Upper lobe of left lung (tissue), 6 donors: ENCODE data around the gene TMEM182. TPM values are rescaled to one million over a fixed set of nuclear protein-coding genes. Genes with fewer than 3 reads are reported as not detected.
A peak's percentile ranks its signal among the peaks of the same experiment; 100 is the strongest.

Source experiments
- ATAC-seq, 2 donors: fragments of 200-7000 bp; cut with Tn5 transposase; one replicate each; pipeline ENCODE4 v1.9.1; 2022; ENCODE audit warnings: mild to moderate bottlenecking in 2 of 2, moderate library complexity in 2 of 2; ENCODE audit not compliant: low FRiP score in 2 of 2
- DNase-seq, 2 donors: peaks; one replicate each; pipeline ENCODE4 v3.0.0-alpha.2; 2019 to 2020
- H3K27ac ChIP-seq, 4 donors: fragments of 200-600 bp; sonication (generic); one replicate each; pipeline ENCODE4 v1.5.1; 2016 to 2019
- H3K27me3 ChIP-seq, 4 donors: fragments of 200-600 bp; sonication (generic); one replicate each; pipeline ENCODE4 v1.5.1; 2017 to 2019
- H3K36me3 ChIP-seq, 4 donors: fragments of 200-600 bp; sonication (generic); one replicate each; pipeline ENCODE4 v1.5.1; 2016 to 2019
- H3K4me1 ChIP-seq, 4 donors: fragments of 200-600 bp; sonication (generic); one replicate each; pipeline ENCODE4 v1.5.1; 2018 to 2019
- H3K4me3 ChIP-seq, 4 donors: fragments of 200-600 bp; sonication (generic); one replicate each; pipeline ENCODE4 v1.5.1; 2017 to 2019; ENCODE audit warnings: mild to moderate bottlenecking in 2 of 4, moderate library complexity in 1 of 4
- H3K9me3 ChIP-seq, 4 donors: fragments of 200-600 bp; sonication (generic); one replicate each; pipeline ENCODE4 v1.5.1; 2018 to 2019
- EP300 ChIP-seq, 4 donors: sonication (generic); formaldehyde crosslinking; IDR thresholded peaks; one replicate each; pipeline ENCODE4 v1.5.1; 2017; ENCODE audit warnings: antibody characterized with exemption in 4 of 4, control low read depth in 2 of 4
- POLR2A ChIP-seq, 4 donors: fragments of 450-650 bp; IDR thresholded peaks; one replicate each; pipeline ENCODE4 v1.5.1; 2016 to 2017; ENCODE audit warnings: antibody characterized with exemption in 4 of 4, mild to moderate bottlenecking in 2 of 4
- POLR2AphosphoS5 ChIP-seq, 2 donors: sonication (generic); formaldehyde crosslinking; IDR thresholded peaks; one replicate each; pipeline ENCODE4 v1.5.1; 2017; ENCODE audit warnings: antibody characterized with exemption in 2 of 2
- WGBS, 2 donors: methylation state at CpG; one replicate each; pipeline ENCODE4 v1.1.5; 2017 to 2018; 5-methylcytosine and 5-hydroxymethylcytosine counted together
- total RNA-seq, 6 donors: library from RNA; depleted of rRNA in 4 of 6; stranded (reverse); fragments of >200 nt in 4 of 6; gene quantifications; one replicate each; pipeline versions ENCODE4 v1.1.0 to v1.2.1, GENCODE V29; 2016 to 2021
- TF ChIP-seq, protein P1 (sequence below), 6 experiments: fragments of 450-650 bp in 4 of 6; fragments of 200-600 bp in 2 of 6; sonication (generic) in 2 of 6; IDR thresholded peaks; one replicate each; pipeline ENCODE4 v1.5.1; 2016 to 2019; ENCODE audit warnings: antibody characterized with exemption in 6 of 6
- donor health status: DM: no; HTN: no; CAD: no; lungs with moderate emphysema.
- donor health status: DM: no; HTN: yes; CAD: no; lungs with severe emphysema.

Gene TMEM182, protein sequence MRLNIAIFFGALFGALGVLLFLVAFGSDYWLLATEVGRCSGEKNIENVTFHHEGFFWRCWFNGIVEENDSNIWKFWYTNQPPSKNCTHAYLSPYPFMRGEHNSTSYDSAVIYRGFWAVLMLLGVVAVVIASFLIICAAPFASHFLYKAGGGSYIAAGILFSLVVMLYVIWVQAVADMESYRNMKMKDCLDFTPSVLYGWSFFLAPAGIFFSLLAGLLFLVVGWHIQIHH
- total RNA-seq = 1 to 10 TPM in 4 of 6 donors, not detected in 2; 1.7 to 5.6 (median 2.7) TPM

DNA sequence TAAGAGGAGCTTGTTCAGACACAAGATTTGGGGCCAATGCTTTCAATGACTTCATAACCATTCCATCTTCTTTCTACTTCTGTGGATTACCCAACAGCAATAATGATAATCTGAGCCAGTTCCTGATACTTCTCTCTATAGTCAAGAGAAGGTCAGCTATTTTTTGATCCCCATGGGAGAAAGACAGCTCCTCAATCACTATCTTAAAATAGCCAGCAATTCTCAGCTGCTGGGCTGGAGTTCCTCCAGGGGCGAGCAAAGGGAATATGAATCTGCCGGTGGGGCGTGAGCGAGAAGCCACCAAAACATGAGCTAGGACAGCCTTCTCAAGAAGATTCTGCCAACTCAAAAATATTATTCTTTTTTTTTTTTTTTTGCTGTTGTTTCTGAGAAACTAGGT is at the start of gene TMEM182:
Gene TMEM182 (plus strand): TSS at position 269 of the 400 bp plus-strand sequence. CDS start 187 bp downstream, outside the sequence.
- no peak within 1 kb of the TSS for H3K27ac ChIP-seq
- no peak for DNase-seq
- ATAC-seq = no peak
- no peak within 1 kb of the TSS for H3K4me3 ChIP-seq
- TF ChIP-seq EP300 (IDR thresholded peaks at IDR 0.05) (no peak), POLR2AphosphoS5 (IDR thresholded peaks at IDR 0.05) (no peak), POLR2A (IDR thresholded peaks at IDR 0.05) (no peak)
- TF ChIP-seq, protein P1, sequence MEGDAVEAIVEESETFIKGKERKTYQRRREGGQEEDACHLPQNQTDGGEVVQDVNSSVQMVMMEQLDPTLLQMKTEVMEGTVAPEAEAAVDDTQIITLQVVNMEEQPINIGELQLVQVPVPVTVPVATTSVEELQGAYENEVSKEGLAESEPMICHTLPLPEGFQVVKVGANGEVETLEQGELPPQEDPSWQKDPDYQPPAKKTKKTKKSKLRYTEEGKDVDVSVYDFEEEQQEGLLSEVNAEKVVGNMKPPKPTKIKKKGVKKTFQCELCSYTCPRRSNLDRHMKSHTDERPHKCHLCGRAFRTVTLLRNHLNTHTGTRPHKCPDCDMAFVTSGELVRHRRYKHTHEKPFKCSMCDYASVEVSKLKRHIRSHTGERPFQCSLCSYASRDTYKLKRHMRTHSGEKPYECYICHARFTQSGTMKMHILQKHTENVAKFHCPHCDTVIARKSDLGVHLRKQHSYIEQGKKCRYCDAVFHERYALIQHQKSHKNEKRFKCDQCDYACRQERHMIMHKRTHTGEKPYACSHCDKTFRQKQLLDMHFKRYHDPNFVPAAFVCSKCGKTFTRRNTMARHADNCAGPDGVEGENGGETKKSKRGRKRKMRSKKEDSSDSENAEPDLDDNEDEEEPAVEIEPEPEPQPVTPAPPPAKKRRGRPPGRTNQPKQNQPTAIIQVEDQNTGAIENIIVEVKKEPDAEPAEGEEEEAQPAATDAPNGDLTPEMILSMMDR (IDR thresholded peaks at IDR 0.05) = no peak
- 78 to 84% methylated on average over 4 of the region's 4 CpGs for WGBS, 2 donors
- H3K36me3 ChIP-seq = no peaks in the 10 kb centered on the region
- no peaks in the 10 kb centered on the region for H3K9me3 ChIP-seq
- no peaks in the 10 kb centered on the region for H3K27me3 ChIP-seq
- no peaks in the 10 kb centered on the region for H3K4me1 ChIP-seq

DNA sequence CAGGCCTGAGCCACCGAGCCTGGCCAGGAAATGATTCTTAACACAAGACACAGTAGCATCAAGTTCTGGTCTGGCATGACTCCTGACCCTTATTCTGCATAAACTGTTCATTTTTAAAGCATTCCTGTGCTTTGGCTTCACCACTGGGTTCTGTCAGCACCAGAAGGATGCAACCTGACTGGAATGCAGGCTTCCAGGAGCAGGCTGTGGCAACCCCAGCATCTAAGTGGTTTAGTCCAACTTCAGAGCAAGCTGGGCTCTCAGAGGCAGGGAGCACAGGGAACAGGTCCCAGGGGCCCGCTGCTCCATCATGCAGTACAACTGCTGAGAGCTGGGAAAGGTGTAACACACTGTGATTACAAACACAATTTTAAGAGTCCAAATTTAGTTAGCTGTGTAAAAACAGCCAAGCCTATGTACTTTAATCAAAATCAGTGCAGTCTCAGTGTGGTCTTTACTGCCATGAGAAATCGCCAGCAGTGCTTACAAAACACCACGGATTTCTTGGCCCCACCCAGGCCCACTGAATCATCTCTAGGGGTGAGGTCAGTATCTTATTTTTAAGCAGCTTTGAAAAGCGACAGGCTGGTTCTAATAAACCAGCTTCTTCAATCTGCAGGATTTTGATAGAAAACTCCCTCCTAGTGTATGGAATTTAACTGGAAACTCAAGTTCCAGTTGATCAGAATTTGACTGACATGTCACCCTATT is 44.4 kb upstream of the TMEM182 start:
- DNase-seq = no peak
- TF ChIP-seq POLR2AphosphoS5 (IDR thresholded peaks at IDR 0.05) = no peak

DNA sequence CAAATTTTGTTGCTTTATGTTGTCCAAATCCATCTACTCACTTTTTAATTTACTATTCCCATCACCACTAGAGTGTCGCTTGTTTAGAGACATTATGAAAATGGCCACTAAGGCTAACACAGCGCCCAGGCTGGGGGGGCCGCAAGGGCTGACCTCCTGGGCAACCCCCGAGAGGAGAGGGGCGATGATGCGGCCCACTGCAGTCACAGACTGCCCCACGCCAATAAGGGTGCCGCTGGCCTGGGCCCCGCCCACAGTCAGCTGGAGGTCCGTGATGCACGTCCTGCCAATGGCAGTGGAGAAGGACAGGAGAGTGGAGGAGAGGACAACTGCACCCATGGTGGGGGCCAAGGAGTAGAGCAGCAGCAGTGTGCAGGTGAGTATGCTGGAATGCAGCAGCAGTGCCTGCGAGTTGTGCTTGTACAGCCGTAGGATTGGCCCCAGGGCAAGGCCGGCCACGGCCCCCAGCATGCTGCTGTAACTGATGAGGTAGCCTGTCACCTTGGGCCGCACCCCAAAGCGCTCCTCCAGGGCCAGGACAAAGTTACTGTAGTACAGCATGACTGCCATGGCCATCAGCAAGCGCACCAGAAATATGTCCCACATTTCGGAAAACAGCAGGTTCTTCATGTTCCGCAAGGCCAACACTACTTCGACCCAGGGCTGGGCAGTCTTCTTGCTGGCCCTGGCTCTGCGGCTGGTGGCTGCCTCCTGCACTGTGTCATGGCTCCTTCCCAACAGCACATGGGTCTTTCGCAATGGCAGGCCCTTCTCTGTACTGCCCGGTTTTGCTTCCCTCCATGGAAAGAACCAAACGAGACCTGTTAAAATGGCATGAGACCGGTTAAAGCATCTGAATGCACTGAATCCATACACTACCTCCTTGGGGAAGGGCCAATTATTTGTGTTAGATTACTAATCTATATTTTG is 43.2 kb upstream of the TMEM182 start:
- H3K36me3 ChIP-seq = peaks cover 15 to 55% (median 33%) of the 10 kb centered on the region in 4 donors

More for the DNA sequence above, 44.4 kb upstream of the TMEM182 start:
- H3K9me3 ChIP-seq = no peaks in the 10 kb centered on the region
- H3K4me3 ChIP-seq = no peak overlapping the region
- WGBS, 2 donors = 86 to 88% methylated on average over 4 to 5 of the region's 5 CpGs
- peaks cover 15 to 44% (median 24%) of the 10 kb centered on the region in 4 donors for H3K36me3 ChIP-seq
- ATAC-seq = peak in 1 of 2 donors; percentile 88
- no peaks in the 10 kb centered on the region for H3K4me1 ChIP-seq
- H3K27ac ChIP-seq = no peak overlapping the region
- no peaks in the 10 kb centered on the region for H3K27me3 ChIP-seq

DNA sequence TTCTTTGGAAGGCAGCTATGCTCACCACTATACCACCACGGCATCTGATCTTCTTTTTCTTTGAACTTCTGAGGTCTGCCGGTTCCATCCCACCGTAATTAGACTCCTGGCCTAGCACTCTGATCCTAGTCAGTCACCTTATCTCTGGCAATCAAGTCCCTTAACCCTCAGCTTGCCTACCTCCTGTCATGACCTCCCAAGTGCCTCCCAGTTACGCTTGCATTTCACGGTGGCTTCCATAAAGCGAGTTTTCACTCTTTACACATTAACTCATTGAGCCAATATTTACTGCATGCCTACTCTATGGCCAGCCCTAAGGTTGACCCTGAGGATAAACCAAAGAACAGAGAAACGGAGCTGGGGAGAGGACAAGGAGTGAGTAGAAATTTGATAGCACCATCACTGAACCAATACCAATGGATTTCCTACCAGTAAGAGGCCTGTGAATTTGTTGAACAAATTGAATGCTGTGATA is 37.8 kb upstream of the TMEM182 start:
- peaks cover 9 to 61% (median 31%) of the 10 kb centered on the region in 4 donors for H3K36me3 ChIP-seq
- no peak for DNase-seq

More for the DNA sequence above, 43.2 kb upstream of the TMEM182 start:
- no peak overlapping the region for H3K4me3 ChIP-seq
- DNase-seq (peak in 1 of 2 donors; percentile 73), ATAC-seq (no peak)
- no peak overlapping the region for H3K27ac ChIP-seq
- TF ChIP-seq POLR2A (IDR thresholded peaks at IDR 0.05) (no peak), POLR2AphosphoS5 (IDR thresholded peaks at IDR 0.05) (no peak), EP300 (IDR thresholded peaks at IDR 0.05) (no peak)
- TF ChIP-seq, protein P1 (IDR thresholded peaks at IDR 0.05) = no peak
- H3K9me3 ChIP-seq = no peaks in the 10 kb centered on the region
- H3K27me3 ChIP-seq = no peaks in the 10 kb centered on the region
- 84 to 95% methylated on average over 10 to 26 of the region's 26 CpGs for WGBS, 2 donors
- H3K4me1 ChIP-seq = no peaks in the 10 kb centered on the region

More for the DNA sequence above, 37.8 kb upstream of the TMEM182 start:
- Histone ChIP-seq H3K27me3 (no peaks in the 10 kb centered on the region), H3K4me1 (peaks cover 0 to 8% (median 2%) of the 10 kb centered on the region in 4 donors), H3K27ac (no peak overlapping the region), H3K9me3 (no peaks in the 10 kb centered on the region), H3K4me3 (no peak overlapping the region)
- TF ChIP-seq EP300 (IDR thresholded peaks at IDR 0.05) = no peak
- TF ChIP-seq POLR2AphosphoS5 (IDR thresholded peaks at IDR 0.05) = no peak
- no peak for TF ChIP-seq POLR2A (IDR thresholded peaks at IDR 0.05)
- TF ChIP-seq, protein P1 (IDR thresholded peaks at IDR 0.05) = no peak
- no peak for ATAC-seq
- 78 to 83% methylated on average over 7 of the region's 7 CpGs for WGBS, 2 donors
